Hematopoietic multipotent progenitor cell treated with erythropoietin and hydrocortisone succinate and interleukin-3 and kit ligand, for 4 days (in vitro differentiated cells): ENCODE data around the gene SUSD1.
"Not testable (repeated sequence)": the region's sequence is repeated elsewhere in the genome, so short reads cannot be mapped to it uniquely, and the experiment has no call there.

Experiments used
- DNase-seq: peaks from one replicate; pipeline ENCODE4 v3.0.0-alpha.2; 2015

Gene SUSD1

DNA sequence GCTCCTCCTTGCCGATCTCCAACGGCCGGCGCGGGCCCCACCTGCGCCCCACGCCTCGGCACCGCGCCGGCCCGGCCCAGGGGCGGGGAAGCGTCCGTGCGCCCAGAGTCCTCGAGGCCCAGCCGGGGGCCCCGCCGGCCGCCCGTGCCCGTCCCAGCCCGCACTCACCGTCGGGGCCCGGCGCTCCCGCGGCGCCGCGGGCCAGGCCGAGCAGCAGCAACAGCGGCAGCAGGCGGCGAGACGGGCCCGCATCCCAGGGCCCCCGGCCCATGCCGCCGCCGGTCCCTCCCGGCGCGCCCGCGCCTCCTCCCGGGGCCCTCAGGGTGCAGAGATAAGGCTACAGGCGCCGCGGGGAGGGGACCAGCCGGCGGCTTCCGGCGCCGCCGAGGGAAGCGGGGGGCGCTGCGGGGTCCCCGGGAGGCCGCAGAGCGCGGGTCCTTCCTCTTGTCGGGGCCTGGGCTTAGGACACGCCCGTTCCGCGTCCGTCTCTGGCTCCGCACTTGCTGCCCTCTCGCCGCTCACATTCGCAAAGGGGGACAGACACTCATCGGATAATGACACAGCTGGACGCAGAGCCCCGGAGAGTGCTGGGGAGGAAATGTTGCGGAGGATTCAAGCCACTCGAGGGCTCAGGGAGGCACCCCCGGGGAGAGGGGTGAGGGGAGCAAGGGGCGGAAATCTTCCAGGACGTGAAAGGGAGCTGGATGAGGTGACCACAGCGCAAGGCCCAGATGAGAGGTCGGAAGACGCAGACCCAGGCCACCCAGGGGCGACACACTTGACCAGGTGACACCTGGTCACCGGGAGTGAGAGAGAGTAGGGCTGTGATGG, at the start of gene SUSD1:
Gene SUSD1, minus strand, starts transcription at position 333 of the 831 bp plus-strand sequence. Its CDS starts 62 bp downstream, at position 271.
- peak; percentile 84 for DNase-seq

DNA sequence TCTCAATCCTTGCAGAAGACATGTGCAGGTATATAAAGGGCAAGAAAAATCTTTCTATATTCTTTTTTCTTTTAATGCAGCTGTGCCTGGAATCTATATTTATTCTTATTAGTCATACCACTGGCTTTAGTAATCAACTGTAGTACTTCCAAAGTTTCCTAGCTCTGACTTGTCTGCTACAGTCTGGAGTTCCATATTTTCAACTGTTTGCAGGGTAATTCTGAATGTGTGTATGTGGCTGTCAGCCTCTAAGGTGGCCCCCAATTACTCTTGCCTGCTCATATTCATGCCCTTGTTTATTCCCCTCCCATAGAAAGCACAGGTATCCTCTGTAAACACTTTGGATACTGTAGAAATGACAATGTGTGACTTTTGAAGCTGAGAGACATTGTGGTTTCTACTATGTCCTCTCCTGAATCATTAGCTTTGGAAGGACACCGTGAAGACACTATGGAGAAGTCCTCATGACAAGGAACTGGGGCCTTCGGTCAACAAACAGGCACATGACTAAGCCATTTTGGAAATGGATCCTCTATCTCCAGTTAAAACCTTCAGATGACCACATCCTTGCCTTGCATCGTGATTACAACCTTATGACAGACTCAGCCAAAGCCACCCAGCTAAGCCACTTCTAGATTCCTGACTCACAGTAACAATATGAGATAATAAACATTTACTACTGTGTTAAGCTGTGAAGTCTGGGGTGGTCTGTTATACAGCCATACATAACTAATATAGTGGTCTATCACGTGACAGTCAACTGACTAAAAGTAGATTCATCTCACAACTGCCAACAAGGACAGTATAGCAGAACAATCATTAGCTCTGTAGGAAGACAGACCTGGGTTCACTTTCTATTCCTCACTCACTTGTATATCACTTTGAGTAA, 49.5 kb upstream of the SUSD1 start:
- DNase-seq = peak; percentile 76

DNA sequence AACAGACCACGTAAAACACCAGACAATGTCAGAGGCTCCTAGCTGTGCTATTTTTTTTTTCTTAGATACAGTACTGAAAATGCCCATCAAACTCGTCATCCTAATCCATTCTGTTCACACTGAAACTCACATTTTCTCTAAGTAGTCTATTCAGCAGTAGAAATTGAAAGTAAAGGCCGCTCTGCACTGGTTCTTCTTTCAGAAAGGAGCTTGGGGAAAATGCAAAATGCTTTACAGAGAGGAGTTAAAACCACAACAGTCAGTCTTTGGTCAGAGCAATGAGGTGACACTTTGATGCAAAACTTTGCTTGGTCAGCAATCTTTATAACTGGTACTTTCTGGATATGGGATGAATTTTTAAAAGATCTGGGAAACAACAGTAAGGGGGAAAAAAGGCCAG, 43.8 kb upstream of the SUSD1 start:
- DNase-seq = no peak

DNA sequence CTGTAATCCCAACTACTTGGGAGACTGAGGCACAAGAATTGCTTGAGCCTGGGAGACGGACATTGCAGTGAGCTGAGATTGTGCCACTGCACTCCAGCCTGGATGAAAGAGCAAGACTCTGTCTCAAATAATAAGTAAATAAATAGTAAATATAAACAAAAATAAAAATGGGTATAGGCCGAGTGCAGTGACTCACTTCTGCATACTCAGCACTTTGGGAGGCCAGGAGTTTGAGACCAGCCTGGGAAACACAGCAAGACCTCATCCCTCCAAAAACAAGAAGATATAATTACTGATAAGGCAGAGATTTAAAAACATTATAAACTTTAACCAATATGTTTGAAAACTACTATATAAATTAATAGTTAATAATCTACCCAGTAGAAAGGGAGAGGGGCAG, 37.8 kb upstream of the SUSD1 start:
- no peak for DNase-seq

DNA sequence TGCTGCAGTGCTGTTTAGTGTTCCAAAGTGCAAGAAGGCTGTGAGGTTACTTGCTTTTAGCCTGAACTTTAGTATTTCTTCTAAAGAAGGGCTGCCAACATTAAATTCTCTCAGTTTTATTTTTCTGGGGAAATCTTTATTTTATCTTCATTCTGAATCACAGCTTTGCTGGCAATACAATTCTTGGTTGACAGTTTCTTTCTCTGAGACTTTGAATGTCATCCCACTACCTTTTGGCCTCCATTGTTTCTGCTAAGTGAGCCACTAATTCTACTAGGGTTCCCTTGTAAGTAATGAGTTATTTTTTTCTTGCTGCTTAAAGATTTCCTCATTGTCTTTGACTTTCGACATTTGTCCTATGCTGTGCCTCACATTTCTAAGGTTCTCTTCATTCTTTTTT, 32.4 kb upstream of the SUSD1 start:
- DNase-seq = no peak

DNA sequence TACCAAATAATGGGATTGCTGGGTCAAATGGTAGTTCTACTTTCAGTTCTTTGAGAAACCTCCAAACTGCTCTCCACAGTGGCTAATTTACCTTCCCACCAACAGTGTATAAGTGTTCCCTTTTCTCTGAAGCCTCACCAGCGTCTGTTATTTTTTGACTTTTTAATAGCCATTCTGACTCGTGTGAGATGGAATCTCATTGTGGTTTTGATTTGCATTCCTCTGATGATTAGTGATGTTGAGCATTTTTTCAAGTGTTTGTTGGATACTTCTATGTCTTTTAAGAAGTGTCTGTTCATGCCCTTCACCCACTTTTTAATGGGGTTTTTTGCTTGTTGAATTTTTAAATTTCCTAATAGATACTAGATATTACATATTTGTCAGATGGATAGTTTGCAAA, 28.4 kb upstream of the SUSD1 start:
- no peak for DNase-seq

DNA sequence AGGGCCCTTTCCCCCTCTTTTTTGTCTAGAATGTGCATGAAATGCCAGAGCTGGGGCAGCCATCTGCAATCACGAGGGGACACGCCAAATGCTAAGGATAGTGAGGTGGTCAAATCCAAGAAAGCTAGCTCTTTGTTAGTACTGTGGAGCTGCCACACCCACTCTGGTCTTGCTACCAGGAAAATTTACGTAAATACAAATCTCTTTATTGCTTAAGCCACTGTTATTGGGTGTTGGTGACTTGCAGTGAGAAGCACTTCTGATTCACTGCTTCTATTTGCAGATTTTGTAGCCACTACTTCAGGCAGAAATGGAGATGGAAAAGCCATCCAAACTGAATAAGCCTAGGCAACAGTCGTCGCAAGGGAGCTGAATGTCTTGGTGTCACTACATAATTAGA, 25.6 kb upstream of the SUSD1 start:
- no peak for DNase-seq

DNA sequence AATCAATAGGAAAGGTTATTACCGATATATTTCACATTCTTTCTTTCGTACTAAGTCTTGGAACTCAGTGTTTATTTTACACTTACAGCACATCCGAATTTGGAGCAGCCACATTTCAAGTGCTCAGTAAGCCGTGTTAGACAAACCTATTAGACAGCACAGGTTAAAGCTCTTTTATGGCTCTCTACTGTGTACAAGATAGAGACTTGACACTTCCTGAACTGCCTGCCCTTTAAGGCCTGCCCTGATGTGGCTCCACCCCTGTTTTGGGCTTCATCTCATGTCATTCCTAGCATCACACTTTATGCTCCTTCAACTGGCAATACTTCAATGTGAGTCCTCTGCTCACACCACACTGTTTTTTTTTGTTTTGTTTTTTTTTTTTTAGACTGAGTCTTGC, 23.5 kb upstream of the SUSD1 start:
- DNase-seq = peak; percentile 57

DNA sequence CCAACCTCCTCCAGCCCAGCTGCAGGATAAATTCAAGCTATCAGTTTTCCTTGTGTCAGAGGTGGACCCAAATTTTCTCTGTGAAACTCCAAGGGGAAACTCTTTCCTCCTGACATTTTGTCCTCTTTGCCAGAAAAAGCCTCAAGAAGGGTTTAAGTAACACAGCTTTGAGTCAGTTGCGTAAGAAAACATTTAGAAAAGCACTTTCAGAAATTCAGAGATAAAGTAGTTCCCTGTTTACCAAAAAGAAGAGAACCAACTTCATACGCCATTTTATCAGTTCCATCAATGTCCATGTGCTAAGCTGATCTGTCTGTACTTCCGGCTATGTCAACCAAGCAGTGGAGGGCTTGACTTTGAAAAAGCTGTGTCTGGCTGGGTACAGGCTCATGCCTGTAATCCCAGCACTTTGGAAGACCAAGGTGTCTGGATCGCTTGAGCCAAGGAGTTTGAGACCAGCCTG, 19.9 kb upstream of the SUSD1 start:
- DNase-seq = peak; percentile 70

DNA sequence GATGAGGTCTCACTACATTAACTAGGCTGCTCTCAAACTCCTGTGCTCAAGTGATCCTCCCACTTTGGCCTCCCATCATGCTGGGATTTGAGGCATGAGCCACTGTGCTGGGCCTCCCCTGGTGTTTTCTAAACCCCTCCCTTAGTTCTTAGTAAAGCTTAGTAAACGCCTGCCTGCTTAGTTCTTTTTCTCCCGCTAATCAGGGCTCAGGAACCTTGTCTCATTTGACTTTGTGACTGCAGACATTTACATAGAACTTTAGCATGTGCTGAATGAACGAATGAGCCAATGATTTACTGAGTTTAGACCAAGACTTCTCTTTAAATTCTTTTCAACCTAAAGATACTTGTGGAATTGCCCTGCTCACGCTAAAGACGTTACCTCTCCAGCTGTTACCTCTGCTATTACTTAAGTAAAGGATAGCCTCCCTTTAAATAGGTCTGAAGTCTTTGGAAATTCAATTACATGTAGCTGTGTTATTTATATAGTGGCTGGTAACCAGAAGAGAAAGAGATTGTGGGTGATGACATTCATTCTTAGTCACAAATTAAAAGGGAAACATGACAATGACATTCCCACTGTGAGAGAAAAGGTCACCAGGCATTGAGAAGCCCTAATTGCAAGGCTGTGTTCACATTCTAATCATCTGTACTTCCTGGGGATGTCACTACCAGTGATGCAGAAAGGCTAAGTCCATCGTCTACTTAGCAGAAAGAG, 18.6 kb upstream of the SUSD1 start:
- no peak for DNase-seq

DNA sequence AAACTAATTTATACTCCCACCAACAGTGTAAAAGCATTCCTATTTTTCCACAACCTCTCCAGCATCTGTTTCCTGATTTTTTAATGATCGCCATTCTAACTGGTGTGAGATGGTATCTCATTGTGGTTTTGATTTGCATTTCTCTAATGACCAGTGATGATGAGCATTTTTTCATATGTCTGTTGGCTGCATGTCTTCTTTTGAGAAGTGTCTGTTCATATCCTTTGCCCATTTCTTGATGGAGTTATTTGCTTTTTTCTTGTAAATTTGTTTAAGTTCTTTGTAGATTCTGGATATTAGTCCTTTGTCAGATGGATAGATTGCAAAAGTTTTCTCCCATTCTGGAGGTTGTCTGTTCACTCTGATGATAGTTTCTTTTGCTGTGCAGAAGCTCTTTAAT, 15.2 kb upstream of the SUSD1 start:
- not testable (repeated sequence) for DNase-seq

DNA sequence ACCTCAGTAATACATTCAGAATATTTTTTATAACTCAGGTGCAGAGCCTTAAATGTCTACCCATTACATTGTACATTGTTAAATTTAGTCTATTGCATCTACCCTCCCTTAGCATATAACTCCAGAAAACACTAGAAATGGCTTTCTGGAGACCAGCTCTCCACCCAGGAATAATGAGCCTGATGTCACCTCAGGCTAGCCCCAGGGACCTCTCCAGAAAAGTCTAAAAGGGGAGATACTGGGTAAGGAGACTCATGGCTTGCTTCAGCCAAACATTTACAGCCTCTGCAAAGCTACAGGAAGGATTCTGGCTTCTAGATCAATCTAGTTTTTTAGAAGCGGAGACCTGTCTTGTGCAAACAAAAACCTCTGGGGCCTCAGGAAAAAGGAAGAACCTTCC, 13.8 kb upstream of the SUSD1 start:
- DNase-seq = no peak

DNA sequence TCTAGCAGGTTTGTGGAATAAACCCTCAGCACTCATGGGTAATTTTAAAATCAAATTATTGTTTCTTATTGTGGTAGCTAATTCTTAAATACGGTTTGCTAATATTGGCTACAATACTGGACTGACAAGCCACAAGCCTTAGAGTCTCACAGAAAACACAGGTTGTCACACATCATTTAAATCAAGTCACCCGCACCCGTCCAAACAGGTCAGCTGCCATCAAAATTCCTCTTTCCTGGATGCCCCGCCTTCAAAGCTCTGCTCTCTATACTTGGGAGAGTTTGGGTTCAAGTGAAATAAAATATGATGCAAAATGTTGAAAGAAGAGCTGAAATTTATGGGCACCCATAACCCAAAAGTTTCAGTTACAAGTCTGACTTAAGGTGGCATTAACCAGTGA, 12.3 kb upstream of the SUSD1 start:
- DNase-seq = no peak

DNA sequence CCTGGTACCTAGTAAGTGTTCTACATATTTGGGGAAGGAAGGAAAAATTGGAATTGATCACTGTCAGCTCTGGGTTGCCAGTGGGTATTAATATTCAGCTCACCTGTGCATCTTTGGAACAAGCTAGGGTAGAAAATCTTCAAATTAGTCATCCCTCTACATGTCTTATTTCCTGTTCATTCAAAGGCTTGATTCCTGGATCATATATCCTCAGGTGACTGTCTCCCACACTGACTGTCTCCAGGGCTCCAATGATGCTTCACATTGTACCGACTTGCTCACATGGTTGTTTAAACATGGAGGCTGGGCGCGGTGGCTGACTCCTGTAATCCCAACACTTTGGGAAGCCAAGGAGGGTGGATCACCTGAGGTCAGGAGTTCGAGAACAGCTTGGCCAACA, 11.6 kb upstream of the SUSD1 start:
- no peak for DNase-seq

DNA sequence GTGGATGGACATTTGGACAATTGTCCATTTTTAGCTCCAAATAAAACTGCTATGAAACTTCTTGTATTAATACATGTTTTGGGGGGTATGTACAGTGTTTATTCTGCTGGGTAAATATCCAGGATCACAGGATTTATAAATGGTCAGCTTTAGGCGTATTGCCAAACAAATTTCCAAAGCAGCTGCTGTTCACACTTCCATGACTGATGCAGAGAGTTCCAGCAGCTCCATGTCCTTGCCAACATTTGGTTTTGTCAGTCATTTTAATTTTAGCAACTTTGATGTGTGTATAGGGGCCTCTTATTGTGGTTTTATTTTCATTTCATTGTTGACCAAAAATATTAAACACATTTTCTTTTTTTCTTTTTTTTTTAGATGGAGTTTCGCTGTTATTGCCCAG, 9.8 kb upstream of the SUSD1 start:
- no peak for DNase-seq

DNA sequence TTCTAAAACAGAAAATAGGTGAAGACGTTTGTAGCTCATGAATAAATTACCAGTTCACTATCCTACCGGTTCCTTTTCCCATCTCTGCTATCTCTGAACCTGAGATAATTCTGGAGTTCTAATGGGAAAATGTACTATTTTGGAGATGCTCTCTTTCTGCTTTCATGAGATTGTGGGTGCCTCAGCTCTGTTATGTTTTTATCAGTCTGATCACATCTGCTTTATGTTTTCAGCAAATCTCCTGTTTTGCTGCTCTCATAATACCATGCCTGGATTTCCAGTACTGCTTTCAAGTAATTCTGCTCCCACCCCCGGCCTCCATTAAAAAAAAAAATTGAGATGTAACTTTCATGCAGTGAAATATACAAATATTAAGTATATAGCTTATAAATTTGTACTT, 9.1 kb upstream of the SUSD1 start:
- DNase-seq = no peak

DNA sequence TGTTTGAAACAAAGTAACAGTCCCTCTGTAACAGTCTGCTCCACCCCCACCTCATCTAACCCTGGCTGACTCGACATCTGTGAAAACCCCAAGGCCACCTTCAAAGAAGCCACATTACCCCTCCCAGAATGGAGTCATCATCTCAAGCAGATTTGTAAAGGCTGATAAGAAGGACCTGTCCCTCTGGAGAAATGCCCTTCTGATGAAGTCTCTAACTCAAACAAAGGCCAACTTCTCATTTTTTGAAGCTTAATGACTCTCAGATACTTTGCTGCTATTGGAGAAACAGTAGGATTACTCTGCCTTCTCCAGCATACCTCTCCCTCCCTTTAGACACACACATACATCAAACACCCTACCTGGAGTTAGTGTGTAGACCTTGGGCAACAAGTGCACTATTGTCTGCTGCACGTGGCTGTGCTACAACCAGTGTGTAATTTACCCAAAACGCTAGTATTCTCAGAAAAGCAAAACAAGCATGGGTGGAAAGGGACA, 5.3 kb upstream of the SUSD1 start:
- DNase-seq = peak; percentile 93

DNA sequence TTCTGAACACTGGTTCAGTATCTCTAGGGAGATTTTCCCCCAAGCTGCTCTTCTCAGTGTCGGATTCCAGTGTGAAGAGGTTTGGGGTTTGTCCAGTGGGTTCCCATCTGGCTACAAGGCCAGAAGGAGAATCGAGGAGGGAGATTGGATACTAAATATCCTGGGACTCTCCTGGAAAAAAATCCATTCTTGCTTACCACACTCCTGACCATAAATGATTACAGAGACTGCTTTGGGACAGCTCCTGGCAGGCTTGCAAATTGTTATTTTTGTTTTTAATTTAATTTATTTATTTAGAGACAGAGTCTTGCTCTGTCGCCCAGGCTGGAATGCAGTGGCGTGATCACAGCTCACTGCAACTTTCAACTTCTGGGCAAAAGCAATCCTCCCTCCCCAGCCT, 4.7 kb upstream of the SUSD1 start:
- DNase-seq = no peak

DNA sequence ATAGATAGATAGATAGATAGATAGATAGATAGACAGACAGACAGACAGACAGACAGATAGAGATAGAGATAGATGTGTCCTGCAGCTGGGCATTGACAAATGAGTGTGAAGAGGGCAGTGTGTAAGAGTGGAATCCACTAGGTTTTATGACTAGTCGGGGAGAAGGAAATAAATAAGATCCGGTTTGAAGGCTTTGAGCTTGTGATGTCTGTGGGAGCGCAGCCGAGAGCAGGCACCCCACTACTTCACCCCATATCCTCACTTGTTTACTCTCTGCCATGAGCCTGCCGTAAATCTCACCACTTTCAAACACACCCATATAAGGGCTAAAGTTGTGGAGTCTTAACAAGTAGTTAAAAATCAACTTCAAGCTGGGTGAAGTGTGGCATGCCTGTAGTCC, 1.4 kb upstream of the SUSD1 start:
- peak; percentile 39 for DNase-seq

DNA sequence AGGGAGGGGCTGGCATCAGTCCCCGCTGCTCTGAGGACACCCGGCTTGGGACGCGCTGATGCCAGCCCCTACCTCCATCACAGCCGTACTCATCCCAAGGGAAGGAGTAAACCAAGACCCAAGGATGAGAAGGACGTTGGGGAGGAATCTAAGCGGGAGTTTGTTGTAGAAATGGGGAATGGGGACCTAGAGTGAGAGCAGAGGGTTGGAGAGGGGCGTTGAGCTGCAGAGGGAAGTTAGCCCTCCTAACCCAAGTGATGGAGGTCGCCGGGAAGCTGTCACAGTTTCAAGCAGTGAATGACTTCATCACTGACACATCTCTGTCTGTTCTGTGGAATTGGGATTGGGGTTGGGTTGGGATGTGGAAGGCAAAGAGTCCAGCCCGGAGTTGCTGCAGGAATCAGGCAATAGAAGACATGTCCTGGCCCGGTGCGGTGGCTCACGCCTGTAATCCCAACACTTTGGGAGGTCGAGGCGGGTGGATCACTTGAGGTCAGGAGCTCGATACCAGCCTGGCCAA, 759 bp upstream of the SUSD1 start:
- DNase-seq = no peak

DNA sequence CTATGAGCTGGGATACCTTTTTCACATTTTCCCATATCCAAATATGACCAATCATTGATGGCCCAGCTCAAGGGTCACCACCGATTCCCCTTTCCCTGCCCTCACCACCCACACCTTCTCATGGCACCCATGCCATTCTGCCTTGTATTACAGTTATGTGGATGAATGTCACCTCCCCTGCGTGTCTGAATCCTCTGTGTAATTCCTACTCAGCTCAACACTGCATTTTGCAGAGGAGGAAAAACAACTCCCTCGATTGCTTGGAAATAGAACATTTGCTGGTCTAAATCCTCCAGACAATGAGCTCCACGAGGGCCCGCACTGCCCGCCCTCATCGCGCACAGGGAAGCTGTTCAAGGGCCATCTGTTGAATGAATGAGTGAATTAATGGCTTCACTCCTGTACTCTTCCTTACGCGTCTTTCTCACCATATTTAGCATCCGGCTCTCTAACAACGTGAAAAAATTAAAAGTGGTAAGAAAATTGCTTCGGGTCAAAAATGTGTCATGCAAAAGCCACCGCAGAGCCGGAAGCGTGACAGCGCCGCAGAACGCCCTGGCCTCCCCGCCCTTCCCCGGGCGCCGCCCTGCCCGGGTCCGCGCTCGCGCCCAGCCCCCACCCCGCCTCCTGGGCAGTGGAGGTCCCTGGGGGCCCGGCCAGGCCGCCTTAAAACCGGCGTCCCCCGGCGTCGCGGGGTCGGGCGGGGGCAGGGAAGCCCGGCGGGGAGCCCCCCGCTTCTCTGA, 704 bp downstream of the SUSD1 start:
- DNase-seq = peak; percentile 95
